ENCODE measurements around the gene PTF1A.

The PTF1A gene, protein sequence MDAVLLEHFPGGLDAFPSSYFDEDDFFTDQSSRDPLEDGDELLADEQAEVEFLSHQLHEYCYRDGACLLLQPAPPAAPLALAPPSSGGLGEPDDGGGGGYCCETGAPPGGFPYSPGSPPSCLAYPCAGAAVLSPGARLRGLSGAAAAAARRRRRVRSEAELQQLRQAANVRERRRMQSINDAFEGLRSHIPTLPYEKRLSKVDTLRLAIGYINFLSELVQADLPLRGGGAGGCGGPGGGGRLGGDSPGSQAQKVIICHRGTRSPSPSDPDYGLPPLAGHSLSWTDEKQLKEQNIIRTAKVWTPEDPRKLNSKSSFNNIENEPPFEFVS

DNA sequence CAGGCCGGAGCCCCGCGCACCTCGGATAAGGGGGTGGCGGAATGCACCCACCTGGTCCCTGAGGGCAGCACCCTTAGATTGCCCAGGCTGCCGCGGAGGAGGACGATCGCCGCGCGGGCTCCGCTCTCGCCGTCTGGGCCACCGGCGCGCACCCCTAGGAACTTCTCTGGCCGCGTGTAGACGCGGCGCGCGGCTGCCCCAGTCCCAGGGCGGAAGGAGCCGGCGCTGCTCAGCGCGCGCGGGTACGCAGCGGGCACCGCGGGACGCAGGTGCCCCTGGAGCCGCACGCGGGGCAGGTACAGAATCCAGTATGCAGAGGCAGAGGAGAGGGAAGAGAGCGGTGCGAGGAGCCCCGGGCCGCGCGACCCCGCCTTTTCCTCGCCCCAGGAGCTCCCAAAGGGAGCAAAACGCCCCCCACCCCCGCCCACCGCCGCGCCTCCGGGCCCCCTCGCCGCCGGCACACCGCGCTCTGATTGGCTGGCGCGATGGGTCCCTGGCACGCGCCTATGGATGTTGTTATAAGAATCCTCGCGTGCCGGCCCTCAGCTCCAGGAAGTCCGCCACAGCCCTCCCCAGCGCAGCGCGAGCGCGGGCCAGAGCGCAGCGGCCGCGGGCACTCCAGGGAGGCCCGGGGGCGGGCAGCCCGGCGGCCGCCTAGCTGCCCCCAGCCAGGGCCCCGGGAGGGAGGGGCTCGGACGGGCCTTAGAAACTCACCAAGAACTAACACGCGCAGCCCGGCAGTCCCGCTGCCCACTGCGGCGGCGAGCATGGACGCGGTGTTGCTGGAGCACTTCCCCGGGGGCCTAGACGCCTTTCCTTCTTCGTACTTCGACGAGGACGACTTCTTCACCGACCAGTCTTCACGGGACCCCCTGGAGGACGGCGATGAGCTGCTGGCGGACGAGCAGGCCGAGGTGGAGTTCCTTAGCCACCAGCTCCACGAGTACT, at the start of gene PTF1A:
TSS of gene PTF1A (plus strand) at position 549 of the 948 bp plus-strand sequence. CDS start at position 768, 219 bp downstream.
- DNase-seq (ENCODE audit: low read depth in 1 of 2, low spot score in 1 of 2): no peak

DNA sequence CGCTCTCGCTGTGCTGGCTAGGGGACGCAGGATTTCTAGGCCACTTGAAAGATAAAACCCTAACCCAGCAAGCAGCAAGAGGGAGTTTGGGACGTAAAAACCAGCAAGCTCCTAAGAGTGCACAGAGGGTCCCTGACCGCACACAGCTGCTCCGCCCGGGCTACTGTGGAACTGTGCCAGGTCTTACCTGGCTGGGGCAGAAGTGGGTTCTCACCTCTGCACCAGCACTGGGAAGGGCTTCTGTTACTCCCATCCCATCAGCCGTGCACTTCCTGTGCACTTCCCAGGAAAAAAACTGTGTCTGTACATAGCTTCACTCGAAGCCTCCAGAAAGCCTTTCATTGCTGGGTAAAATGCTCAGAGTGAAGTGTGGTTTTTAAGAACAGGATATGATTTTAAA, 45.9 kb upstream of the PTF1A start:
- no peak for DNase-seq (ENCODE audit: low read depth in 1 of 2, low spot score in 1 of 2)

DNA sequence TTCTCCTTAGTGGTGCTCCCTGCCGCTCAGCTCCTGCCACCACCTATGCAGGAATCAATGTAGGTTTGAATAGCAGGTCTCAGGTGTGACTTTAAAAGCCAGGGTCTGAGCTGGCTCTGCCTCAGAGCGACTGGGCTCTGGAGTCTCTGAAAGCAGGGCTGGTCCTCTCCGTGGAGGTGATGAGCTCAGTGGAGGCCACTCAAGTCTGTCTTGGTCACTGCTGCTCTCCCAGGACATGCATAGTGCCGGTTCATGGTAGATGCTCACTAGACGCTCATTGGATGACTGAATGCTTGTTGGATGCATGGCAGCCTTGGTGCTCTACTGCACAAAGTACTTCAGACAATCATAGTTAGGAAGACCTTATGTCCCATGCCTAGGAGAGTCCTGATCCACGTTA, 45.1 kb upstream of the PTF1A start:
- no peak for DNase-seq (ENCODE audit: low read depth in 1 of 2, low spot score in 1 of 2)

DNA sequence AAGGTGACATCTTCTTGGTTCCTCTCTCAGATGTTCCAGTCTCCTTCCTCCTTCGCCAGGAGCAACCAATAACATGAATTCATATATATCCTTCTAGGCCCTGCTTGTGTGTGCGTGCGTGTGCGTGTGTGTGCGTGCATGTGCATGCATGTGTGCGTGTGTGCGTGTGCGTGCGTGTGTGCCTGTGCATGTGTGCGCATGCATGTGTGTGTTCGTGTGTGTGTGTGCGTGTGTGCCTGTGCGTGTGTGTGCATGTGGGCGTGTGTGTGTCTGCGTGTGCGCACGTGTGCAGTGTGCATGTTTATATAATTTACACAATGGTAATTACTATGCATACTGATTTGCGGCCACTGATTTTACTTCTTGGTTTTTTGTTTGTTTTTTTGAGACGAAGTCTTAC, 43.9 kb upstream of the PTF1A start:
- DNase-seq (ENCODE audit: low read depth in 1 of 2, low spot score in 1 of 2): no peak

DNA sequence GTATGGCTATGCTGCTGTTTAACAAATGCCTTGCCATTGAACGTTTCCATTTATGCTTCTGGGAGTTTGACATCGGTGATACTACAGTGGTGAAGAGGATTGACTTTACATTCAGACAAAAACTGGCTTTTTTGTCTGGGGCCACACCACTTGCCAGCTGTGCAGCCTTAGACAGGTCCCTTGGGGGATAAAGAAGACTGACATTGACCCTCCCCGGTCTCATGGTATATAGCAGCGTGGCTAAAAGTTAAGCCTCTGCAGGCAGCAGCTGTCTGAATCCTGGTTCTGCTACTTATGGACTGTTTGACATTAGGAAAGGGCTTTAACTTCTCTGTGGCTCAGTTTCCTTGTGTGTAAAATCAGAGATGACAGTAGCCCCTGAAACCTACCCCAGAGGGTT, 42.0 kb upstream of the PTF1A start:
- no peak for DNase-seq (ENCODE audit: low read depth in 1 of 2, low spot score in 1 of 2)

DNA sequence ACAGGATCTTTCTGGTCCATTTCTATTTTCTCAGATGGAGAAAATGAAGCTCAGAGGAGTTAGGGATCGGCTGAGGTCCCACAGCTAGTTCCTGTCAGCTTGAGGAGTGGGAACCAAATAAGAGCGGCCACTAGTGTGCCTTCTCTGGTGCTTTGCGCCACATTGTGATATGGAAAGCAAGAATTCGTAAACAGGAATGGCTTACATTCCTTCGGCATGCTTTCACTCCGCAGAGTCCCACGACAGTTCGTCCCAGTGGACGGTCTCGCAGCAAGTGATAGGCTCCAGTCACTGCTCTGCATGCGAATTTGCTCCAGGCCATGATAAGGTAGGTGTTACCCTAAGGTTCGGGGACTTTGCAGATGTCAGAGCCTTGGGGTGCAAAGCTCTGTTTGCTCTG, 41.5 kb upstream of the PTF1A start:
- DNase-seq (ENCODE audit: low read depth in 1 of 2, low spot score in 1 of 2): no peak

DNA sequence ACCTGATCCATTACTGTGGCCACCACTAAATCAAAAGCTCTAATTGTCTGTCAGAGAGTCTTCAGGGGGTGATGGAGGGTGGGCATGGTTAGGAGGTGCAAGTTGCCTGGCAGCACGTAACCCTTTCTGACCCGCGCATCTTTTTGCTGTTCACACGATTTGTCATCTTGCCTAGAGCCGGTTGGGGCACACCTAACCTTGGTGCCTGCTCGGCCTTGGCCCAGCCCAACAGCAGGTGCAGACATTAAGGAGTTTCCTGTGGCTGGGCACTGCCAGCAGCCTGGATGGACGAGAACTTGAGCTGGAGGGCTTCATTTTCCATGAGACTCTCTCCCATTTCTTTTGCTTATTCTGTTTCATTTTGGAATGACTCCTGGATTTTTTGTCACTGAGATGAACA, 41.0 kb upstream of the PTF1A start:
- DNase-seq (ENCODE audit: low read depth in 1 of 2, low spot score in 1 of 2): no peak

DNA sequence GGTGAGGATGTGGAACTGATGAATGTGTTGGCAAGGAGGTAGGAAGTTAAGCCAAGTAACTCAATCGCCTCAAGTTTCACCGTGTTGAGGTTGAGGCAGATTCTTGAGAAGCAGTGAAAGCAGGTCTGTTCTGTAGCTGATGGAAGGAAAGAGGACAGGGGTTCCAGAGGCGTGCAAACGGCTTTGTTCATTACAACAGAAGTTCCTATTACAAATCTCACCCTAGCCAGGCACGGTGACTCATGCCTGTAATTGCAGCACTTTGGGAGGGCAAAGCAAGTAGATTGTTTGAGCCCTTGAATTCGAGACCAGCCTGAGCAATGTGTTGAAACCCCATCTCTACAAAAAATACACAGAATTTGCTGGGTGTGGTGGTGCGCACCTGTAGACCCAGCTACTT, 36.9 kb upstream of the PTF1A start:
- no peak for DNase-seq (ENCODE audit: low read depth in 1 of 2, low spot score in 1 of 2)

DNA sequence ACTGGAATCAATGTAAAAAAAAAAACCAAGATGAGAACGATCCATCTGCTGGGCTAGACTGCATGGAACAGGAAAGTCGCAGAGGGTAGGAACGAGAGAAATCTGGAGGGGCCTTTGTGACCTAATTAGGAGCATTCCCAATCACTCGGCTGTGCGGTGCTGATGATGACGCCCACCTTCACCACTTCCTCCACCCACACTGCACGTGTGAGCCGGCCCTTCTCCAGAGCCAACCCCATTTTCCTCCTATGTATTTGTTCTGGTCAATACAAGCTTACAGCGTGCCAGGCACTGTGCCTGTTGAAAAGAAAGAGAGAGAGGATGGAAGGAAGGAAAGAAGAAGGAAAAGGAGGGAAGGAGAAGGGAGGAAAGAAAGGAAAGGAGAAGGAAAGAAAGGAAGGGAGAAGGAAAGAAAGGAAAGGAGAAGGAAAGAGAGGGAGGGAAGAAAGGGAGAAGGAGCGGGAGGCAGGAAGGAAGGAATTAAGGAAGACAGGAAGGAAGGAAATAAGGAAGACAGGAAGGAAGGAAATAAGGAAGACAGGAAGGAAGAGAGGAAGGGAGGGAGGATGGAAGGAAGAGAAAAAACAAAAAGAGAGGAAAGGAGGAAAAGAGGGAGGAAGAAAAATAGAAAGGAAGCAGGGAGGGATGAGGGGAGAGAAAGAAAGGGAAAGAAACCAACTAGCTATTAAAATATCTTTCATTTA, 35.5 kb upstream of the PTF1A start:
- no peak for DNase-seq (ENCODE audit: low read depth in 1 of 2, low spot score in 1 of 2)

DNA sequence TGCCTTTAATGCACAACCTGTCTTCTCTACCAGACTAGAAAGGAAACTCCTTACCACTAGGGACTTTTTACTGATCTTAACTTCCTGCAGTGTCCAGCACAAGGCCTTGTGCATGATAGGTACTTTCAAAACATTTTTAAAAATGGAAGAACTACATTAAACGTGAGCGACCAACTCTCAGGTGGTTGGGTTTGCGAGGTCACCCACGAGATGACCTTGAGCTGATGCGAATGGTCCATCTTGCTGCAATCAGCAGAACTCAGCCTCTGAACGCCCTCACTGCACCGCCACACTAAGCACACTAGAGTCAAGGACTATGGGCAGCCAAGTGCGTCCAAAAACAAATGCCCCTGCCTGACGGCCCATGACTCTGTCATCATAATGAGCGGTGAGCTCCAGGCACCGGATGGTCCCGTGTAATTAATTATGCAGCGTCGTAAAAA, 34.9 kb upstream of the PTF1A start:
- no peak for DNase-seq (ENCODE audit: low read depth in 1 of 2, low spot score in 1 of 2)

DNA sequence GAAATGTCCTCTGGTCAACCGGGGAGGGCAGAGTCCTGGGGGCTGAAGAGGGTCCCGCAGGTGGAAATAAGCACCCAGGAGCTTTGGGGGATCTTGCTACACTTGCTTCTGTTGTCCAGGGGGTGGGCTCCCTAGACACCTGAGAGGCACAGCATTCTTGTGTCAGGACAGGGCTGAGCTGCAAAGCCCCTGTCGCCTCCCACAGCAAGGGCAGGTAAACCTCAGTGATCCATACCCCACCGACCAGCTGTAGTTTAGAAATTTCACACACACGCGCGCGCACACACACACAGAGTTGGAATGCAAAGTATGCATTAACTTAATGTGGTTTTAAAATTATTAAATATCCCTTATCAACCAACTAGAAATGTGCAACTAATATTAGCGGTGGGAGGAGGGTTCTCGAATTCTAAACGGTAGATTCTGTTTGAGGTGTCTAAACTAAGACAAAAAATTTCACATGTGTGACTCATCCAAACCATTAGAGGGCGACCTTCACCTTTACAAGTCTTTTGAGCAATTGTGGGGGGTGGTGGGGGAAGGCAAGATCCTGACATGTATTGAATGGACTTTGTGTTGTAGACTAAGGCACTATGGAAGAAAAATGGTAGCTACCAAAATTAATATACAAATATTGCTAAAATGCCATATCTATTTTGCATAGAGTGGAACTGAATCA, 34.3 kb upstream of the PTF1A start:
- no peak for DNase-seq (ENCODE audit: low read depth in 1 of 2, low spot score in 1 of 2)

DNA sequence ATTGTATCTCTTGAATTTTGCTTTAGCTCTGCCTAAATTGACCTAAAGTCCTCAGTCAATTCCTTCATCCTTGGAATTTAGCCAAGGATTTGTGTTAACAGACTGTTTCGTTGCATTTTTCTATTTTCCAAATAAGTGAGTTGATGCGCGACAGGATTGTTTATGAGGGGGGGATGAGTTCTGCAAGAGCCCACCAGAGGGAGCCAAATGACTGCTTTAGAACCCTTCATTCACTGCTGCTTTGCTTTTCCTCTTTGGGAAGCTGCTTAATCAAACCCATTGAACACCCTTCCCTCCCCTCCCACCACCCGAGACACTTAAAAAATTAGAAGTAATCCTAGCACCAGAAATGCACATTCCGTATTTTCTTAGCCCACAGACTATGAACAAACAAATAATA, 33.7 kb upstream of the PTF1A start:
- DNase-seq (ENCODE audit: low read depth in 1 of 2, low spot score in 1 of 2): peak in 1 of 2 donors; percentile 21

DNA sequence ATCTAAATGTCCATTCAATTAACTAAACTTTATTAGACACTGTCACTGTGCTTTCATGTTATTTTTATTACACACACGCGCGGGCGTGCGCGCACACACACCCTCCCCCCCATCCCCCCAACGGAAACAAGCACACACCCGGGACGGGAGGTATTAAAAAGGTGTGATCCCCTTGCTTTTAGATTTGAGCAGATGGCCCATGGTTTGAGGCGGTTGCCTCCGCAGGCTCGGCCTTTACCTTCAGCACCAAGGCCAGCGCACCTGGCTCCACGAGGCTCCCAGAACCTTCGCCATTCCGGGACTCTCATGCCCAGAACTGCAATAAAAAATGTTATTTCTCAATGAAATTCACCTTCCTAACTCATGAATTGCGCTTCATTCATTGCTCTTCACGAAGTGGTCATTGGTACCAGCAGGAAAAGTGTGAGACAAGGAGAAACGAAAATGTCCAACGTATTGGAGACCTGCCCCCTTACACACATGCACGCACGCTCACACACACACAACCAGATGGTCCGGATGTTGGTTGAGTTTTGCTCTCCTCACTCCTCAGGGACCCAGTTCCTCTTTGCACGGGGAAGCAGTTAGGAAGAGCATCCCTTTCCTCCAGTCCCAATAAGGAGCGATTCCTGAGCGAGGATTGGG, 20.8 kb upstream of the PTF1A start:
- DNase-seq (ENCODE audit: low read depth in 1 of 2, low spot score in 1 of 2): no peak

DNA sequence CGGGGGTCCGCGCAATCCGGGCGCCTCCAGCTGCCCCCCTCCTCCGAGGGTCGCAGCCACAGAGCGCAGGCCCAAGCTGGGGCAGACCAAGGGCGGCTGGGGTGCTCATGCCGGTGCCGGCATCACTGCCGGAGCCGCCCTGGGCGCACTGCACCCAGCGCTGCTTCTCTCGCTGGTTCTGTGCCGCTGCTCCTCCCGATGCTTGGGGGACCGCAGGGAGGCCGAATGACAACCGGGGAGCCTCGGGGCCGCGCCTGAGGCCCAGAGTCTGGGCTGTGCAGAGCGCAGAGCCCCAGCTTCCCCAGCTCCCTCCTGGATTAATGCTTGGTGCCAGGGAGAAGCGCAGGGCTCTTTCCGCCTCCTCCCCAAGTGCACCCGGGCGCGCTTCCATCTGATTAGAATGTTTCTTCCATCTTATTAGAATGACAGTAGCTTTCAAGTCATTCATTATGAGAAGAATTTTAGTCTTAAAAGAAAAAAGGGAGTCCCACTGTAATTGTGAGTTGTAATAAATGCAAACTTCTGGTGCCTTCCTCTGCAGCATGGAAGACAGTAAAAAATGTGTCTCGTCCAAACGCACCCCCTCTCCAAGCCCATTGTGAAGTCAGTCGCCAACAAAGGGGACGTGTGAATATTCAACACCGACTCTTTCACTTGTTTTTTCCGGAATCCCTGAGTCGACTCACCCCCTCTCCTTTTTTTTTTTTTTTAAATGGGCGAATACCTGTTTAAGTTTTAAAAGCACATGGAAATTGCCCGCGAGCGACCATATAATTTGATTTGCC, 19.5 kb upstream of the PTF1A start:
- DNase-seq (ENCODE audit: low read depth in 1 of 2, low spot score in 1 of 2): no peak

DNA sequence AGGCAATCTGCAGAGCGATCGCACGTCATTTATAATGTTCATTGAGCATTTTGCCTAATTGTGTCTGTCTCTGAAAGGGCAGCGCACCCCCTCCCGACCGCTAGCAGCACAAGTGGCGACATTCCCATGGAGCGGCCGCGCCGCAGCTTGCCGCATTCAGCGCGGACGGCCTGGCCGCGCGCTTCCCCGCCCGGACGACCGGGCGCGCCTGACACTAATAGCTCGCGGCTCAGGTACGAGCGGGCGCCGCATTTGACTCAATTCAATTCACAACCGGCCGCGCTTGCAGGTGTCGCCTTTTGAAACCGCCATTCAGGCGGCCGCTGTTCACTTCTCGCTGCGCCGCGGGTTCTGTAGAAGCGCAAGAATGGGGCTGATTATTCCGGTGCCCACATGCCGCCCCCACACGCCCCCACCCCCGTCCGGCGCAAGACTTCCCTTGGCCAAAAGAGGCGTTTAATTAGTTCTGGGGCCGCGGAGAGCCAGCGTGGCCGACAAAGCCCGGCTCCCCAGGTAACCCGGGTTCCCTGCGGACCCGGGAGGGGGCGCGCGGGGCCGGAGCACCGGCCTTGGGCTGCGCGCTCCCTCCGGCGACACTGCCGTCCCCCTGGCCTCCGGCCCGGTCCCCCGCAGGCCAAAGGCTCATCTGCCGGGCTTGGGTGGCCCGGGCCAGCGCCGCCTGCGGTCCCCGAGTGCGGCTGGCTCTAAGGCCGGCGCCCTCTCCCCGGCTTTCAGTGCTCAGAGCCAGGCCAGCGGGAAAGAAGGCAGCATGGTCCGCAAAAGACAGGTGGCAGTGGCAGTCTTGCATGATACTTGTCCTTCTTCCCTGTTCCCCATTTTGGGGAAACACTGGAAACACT, 18.7 kb upstream of the PTF1A start:
- DNase-seq (ENCODE audit: low read depth in 1 of 2, low spot score in 1 of 2): no peak

DNA sequence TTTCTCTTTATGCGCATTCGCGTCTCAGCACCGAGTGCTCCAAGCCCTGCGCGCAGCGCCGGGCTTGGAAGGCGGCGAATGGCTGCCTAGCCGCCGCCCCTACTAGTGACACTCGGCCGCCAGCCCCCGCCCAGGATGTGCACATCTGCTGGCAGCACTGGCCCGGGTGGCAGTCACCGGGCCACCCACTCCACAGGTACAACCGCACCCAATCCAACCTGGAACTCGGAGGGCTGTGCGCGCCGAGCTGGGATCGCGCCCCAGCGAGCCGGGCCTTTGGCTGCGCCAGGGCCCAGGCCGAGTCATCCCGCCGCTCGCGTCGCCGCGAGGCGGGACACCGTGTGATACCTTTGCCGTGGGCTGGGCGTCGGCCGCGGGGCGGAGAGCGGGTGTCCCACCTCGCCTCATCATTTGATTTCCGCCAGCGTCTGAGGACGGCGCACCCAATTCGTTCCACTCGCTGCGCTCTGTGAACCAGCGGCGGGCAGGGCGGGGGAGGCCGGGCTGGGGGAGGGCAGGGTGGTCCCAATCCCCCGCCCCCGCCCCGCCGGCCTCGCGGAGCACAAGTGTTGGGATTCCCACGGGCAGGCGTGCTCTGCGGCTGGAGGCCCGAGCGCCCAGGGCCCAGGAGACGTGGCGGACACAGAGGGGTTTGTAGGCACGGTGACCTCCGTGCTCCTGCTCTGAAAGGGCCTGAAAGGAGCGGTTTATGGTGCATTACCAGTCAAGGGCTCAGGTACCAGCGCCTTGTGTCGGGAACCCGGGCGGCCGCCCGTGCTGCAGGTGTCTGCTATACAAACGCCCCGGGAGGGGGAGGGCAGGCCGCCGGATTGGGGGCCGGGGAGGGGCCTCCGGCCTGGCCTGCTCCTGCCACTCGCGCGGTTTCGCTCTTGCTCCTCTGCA, 17.8 kb upstream of the PTF1A start:
- no peak for DNase-seq (ENCODE audit: low read depth in 1 of 2, low spot score in 1 of 2)

DNA sequence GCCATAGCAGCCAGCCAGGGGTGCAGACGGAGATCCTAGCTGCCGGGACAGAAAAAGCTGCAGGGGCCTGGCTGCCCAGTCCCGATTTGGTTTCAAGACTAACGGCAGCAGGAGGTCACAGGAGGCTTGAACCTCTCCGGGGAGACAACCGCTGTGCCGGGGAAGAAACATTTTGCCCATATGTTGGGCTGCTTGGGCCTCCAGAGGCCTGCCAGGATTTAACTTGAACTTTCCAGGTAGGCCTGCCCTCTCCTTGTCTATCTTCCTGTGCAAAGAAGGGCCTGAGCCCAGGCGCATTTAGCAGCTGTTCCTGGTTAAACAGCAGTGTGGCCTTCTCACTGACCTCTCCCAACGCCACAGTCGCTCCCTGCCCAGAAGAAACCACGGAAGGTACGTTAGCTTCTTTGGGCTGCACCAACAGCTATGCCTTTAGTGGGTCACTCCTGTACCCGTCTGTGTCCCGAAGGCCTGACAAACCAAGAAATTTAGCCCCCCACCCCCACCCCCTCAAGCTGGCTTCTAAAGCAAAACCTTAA, 17.1 kb upstream of the PTF1A start:
- no peak for DNase-seq (ENCODE audit: low read depth in 1 of 2, low spot score in 1 of 2)

DNA sequence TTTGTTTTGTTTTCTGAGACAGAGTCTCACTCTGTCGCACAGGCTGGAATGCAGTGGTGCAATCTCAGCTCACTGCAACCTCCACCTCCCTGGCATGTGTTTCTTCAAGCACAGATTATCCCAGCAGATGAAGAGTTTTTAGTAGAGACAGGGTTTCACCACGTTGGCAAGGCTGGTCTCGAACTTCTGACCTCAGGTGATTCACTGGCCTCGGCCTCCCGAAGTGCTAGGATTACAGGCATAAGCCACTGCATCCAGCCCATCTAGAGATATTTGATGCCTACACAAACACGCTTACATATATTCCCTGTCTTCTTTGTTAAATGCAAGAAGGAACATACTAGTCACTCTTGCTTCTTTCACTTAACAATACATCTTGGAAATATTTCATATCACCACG, 5.9 kb upstream of the PTF1A start:
- DNase-seq (ENCODE audit: low read depth in 1 of 2, low spot score in 1 of 2): no peak
